NT2/D1 (cell line): Measurements from ENCODE around the gene MIEF1.

ENCODE experiments used
- DNase-seq: peaks from one replicate; pipeline ENCODE4 v3.0.0-alpha.2; 2011; ENCODE audit warnings: low read depth, low spot score
- H3K27me3 ChIP-seq: 2 replicates; pipeline ENCODE4 v1.6.0; 2011; ENCODE audit warnings: mild to moderate bottlenecking; ENCODE audit not compliant: insufficient read length, insufficient read depth
- H3K36me3 ChIP-seq: 2 replicates; pipeline ENCODE4 v1.6.1; 2011; ENCODE audit warnings: mild to moderate bottlenecking, low read length, mixed read lengths; ENCODE audit not compliant: insufficient read depth, insufficient read length
- H3K4me1 ChIP-seq: 2 replicates; pipeline ENCODE4 v1.5.1; 2011; ENCODE audit not compliant: insufficient read depth, insufficient read length
- H3K4me3 ChIP-seq: 2 replicates; pipeline ENCODE4 v1.5.1; 2011; ENCODE audit warnings: low read depth; ENCODE audit not compliant: insufficient read length
- H3K9ac ChIP-seq: 2 replicates; pipeline ENCODE4 v1.6.0; 2011; ENCODE audit warnings: low read depth; ENCODE audit not compliant: insufficient read length
- H3K9me3 ChIP-seq: 2 replicates; pipeline ENCODE4 v1.5.1; 2011; ENCODE audit warnings: mild to moderate bottlenecking, low read length; ENCODE audit not compliant: insufficient read depth
- SUZ12 ChIP-seq: IDR thresholded peaks from 2 replicates; pipeline ENCODE4 v1.6.1; 2011; ENCODE audit not compliant: insufficient read length, insufficient read depth; ENCODE audit errors: extremely low read depth
- YY1 ChIP-seq: IDR thresholded peaks from 2 replicates; pipeline ENCODE4 v1.6.1; 2011; ENCODE audit not compliant: insufficient read length, insufficient read depth
- ZNF274 ChIP-seq: IDR thresholded peaks from 2 replicates; pipeline ENCODE4 v1.6.1; 2011; ENCODE audit warnings: mild to moderate bottlenecking, low read depth, low read length

Gene MIEF1

GRCh38 chr22:39502109-39502788 is at the start of gene MIEF1:
Gene MIEF1, plus strand, starts transcription at chr22:39502290. Its CDS starts 9,005 bp downstream, at chr22:39511295.
- H3K9me3 ChIP-seq, result no peaks in the 10 kb centered on the region
- H3K9ac ChIP-seq, result peak within 1 kb of the TSS; percentile 94
- H3K27me3 ChIP-seq, result peaks cover 58% of the 10 kb centered on the region
- peak within 1 kb of the TSS; percentile 69 for H3K4me3 ChIP-seq
- H3K4me1 ChIP-seq, result peaks cover 5% of the 10 kb centered on the region
- peak; percentile 89 for DNase-seq
- no peak for TF ChIP-seq ZNF274
- peak; percentile 57 for TF ChIP-seq YY1
- TF ChIP-seq SUZ12, result no peak
- H3K36me3 ChIP-seq, result peaks cover 42% of the 10 kb centered on the region

- no peak for TF ChIP-seq ZNF274
- TF ChIP-seq YY1, result no peak
- TF ChIP-seq SUZ12, result no peak
- H3K4me1 ChIP-seq, result peaks cover 20% of the 10 kb centered on the region
- H3K36me3 ChIP-seq, result no peaks in the 10 kb centered on the region
- no peak for DNase-seq
- no peak overlapping the region for H3K4me3 ChIP-seq
- H3K9ac ChIP-seq, result peak overlapping the region; percentile 42
- no peaks in the 10 kb centered on the region for H3K9me3 ChIP-seq
- no peaks in the 10 kb centered on the region for H3K27me3 ChIP-seq
Measured at GRCh38 chr22:39452740-39453040, 49.4 kb upstream of the MIEF1 start.

DNA sequence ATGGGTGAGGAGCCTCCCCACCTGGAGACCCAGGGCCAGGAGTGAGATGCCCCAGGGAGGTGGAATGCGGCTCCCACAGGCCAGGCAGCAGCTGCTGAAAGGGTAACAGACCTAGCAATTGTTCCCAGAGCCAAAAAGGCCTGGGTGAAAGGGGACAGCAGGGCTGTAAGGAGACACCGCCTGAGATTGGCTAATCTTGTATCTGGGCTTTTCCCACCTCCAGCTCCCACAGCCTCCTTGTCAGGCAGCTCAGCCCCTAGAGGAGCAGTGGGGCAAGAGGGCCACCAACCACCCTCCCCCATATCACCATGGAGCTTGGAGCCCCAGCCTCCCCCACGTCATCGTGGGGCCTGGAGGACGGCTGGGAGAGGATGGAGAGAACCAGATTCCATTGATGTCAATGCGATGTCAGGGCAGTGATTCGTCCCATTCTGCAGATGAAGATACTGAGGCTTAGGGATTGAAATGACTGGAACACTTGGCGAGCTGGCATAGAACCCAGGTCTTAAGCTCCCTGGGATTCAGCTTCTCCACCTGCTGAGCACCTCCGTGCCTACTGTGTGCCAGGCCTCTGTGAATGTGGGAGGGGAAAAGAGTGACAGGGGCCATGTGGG is 48.2 kb upstream of the MIEF1 start:
- no peak for DNase-seq
- TF ChIP-seq YY1 (no peak), ZNF274 (no peak), SUZ12 (no peak)
- no peaks in the 10 kb centered on the region for H3K9me3 ChIP-seq
- peak overlapping the region; percentile 56 for H3K9ac ChIP-seq
- peaks cover 5% of the 10 kb centered on the region for H3K27me3 ChIP-seq
- no peaks in the 10 kb centered on the region for H3K36me3 ChIP-seq
- H3K4me3 ChIP-seq, result no peak overlapping the region
- peaks cover 20% of the 10 kb centered on the region for H3K4me1 ChIP-seq

- Histone ChIP-seq H3K27me3 (peaks cover 5% of the 10 kb centered on the region), H3K4me3 (no peak overlapping the region), H3K36me3 (no peaks in the 10 kb centered on the region), H3K9ac (peak overlapping the region; percentile 56), H3K9me3 (no peaks in the 10 kb centered on the region), H3K4me1 (peaks cover 20% of the 10 kb centered on the region)
- TF ChIP-seq ZNF274 (no peak), YY1 (no peak), SUZ12 (no peak)
- DNase-seq, result no peak
Measured at GRCh38 chr22:39454385-39454871, 47.7 kb upstream of the MIEF1 start.

DNA sequence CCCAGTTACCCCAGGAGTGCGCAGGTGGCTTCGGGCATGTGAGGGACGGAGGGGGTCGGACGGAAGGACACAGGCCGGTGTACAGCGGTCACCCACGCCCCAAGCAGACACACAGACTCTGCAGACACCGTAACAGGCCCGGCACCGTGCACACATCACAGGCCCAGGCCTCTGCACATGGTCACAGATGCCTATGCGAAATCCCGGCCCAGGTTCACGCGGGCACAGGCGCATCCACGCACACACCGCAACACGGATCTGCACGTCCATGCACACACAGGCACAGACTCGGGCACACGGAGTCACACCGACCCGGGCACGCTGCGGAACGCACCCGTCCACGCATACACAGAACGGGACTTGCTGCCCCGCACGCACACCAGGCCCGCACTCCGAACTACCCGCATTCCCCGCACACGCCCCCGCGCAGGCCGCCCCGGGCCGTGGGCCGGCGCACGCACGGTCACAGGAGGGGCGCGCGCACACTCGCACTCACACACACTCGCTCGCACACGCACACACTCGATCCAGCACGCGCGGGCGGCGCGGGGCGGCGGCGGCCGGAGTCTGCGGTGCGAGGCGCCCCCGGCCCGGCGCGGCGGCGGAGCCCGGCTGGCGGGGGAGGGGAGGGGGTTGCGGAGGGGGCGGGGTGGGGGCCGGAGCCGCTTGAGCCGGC is 45.4 kb upstream of the MIEF1 start, which contains the start of gene MGAT3:
Gene MGAT3, plus strand, starts transcription at position 491 of the 676 bp plus-strand sequence. CDS start 30,336 bp downstream, outside the sequence.
- Histone ChIP-seq H3K27me3 (peaks cover 5% of the 10 kb centered on the region), H3K4me3 (peak within 1 kb of the TSS; percentile 40), H3K9ac (peak within 1 kb of the TSS; percentile 74), H3K9me3 (no peaks in the 10 kb centered on the region), H3K36me3 (no peaks in the 10 kb centered on the region), H3K4me1 (peaks cover 20% of the 10 kb centered on the region)
- no peak for TF ChIP-seq YY1
- no peak for TF ChIP-seq ZNF274
- no peak for TF ChIP-seq SUZ12
- DNase-seq, result no peak

- H3K27me3 ChIP-seq, result peaks cover 5% of the 10 kb centered on the region
- no peak for DNase-seq
- no peaks in the 10 kb centered on the region for H3K36me3 ChIP-seq
- TF ChIP-seq YY1 (no peak), ZNF274 (no peak), SUZ12 (no peak)
- peak overlapping the region; percentile 36 for H3K4me3 ChIP-seq
- H3K9me3 ChIP-seq, result no peaks in the 10 kb centered on the region
- H3K4me1 ChIP-seq, result peaks cover 20% of the 10 kb centered on the region
- no peak overlapping the region for H3K9ac ChIP-seq
Measured at GRCh38 chr22:39457198-39457555, 44.9 kb upstream of the MIEF1 start.
